ENCODE data around the gene CRAT.

The CRAT gene

GRCh38 chr9:129151469-129151868, 40.9 kb upstream of the CRAT start:
- no peaks in the 10 kb centered on the region for H3K27me3 ChIP-seq (ENCODE audit: insufficient read depth, poor library complexity, severe bottlenecking)
- H3K4me3 ChIP-seq (replicated peaks; ENCODE audit: insufficient read depth, low read length) = no peak overlapping the region
- TF ChIP-seq SPI1 (IDR thresholded peaks at IDR 0.05; ENCODE audit: borderline replicate concordance, low read depth) (no peak), REST (IDR thresholded peaks at IDR 0.05; ENCODE audit: insufficient replicate concordance, low read depth) (no peak), GABPA (IDR thresholded peaks at IDR 0.05; ENCODE audit: low read depth) (no peak), POLR2AphosphoS5 (IDR thresholded peaks at IDR 0.05; ENCODE audit: low read depth) (no peak)
- TF ChIP-seq, protein P1, sequence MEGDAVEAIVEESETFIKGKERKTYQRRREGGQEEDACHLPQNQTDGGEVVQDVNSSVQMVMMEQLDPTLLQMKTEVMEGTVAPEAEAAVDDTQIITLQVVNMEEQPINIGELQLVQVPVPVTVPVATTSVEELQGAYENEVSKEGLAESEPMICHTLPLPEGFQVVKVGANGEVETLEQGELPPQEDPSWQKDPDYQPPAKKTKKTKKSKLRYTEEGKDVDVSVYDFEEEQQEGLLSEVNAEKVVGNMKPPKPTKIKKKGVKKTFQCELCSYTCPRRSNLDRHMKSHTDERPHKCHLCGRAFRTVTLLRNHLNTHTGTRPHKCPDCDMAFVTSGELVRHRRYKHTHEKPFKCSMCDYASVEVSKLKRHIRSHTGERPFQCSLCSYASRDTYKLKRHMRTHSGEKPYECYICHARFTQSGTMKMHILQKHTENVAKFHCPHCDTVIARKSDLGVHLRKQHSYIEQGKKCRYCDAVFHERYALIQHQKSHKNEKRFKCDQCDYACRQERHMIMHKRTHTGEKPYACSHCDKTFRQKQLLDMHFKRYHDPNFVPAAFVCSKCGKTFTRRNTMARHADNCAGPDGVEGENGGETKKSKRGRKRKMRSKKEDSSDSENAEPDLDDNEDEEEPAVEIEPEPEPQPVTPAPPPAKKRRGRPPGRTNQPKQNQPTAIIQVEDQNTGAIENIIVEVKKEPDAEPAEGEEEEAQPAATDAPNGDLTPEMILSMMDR (IDR thresholded peaks at IDR 0.05; ENCODE audit: insufficient read depth, low read length) = no peak
- H3K27ac ChIP-seq (replicated peaks) = no peak overlapping the region
- no peak for DNase-seq (ENCODE audit: low read depth in 1 of 2, low spot score in 1 of 2)

- TF ChIP-seq, protein P1 (IDR thresholded peaks at IDR 0.05; ENCODE audit: insufficient read depth, low read length) = no peak
- H3K27ac ChIP-seq (replicated peaks) = no peak overlapping the region
- no peak for DNase-seq (ENCODE audit: low read depth in 1 of 2, low spot score in 1 of 2)
Measured at GRCh38 chr9:129150672-129151211, 40.1 kb upstream of the CRAT start.

GRCh38 chr9:129150122-129150521, 39.5 kb upstream of the CRAT start:
- no peak for DNase-seq (ENCODE audit: low read depth in 1 of 2, low spot score in 1 of 2)
- TF ChIP-seq POLR2AphosphoS5 (IDR thresholded peaks at IDR 0.05; ENCODE audit: low read depth) (no peak), GABPA (IDR thresholded peaks at IDR 0.05; ENCODE audit: low read depth) (no peak), REST (IDR thresholded peaks at IDR 0.05; ENCODE audit: insufficient replicate concordance, low read depth) (no peak), SPI1 (IDR thresholded peaks at IDR 0.05; ENCODE audit: borderline replicate concordance, low read depth) (no peak)
- TF ChIP-seq, protein P1 (IDR thresholded peaks at IDR 0.05; ENCODE audit: insufficient read depth, low read length) = no peak
- Histone ChIP-seq H3K4me3 (replicated peaks; ENCODE audit: insufficient read depth, low read length) (no peak overlapping the region), H3K27ac (replicated peaks) (no peak overlapping the region), H3K27me3 (ENCODE audit: insufficient read depth, poor library complexity, severe bottlenecking) (no peaks in the 10 kb centered on the region)

More at GRCh38 chr9:129150672-129151211, 40.1 kb upstream of the CRAT start:
- H3K4me3 ChIP-seq (replicated peaks; ENCODE audit: insufficient read depth, low read length) = no peak overlapping the region
- no peaks in the 10 kb centered on the region for H3K27me3 ChIP-seq (ENCODE audit: insufficient read depth, poor library complexity, severe bottlenecking)

DNA sequence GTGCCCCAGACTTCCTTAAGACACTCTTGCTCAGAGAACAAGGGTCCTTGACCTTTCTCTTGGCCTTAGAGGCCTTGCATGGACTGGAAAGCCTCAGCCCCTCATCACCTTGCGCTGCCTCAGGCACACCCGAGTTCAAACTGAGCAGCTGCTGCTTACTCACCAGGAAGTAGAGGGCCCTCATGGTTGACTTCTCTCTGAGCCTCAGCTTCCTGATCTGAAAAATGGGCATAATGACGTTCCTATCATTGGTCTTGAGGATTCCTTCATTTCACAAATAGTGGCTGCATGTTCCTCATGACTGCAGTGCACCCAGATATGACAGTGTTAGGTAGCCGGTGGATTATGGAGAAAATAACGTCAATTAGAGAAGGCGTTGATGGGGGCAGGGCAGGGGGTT, 38.8 kb upstream of the CRAT start:
- no peaks in the 10 kb centered on the region for H3K27me3 ChIP-seq (ENCODE audit: insufficient read depth, poor library complexity, severe bottlenecking)
- H3K27ac ChIP-seq (replicated peaks) = no peak overlapping the region
- no peak for DNase-seq (ENCODE audit: low read depth in 1 of 2, low spot score in 1 of 2)
- no peak overlapping the region for H3K4me3 ChIP-seq (replicated peaks; ENCODE audit: insufficient read depth, low read length)
- no peak for TF ChIP-seq GABPA (IDR thresholded peaks at IDR 0.05; ENCODE audit: low read depth)
